Thyroid gland (tissue), 4 donors: Measurements from ENCODE around the gene BBLN.

Experiments
- CTCF ChIP-seq, 6 experiments: fragments of 200-600 bp in 3 of 6; fragments of 450-650 bp in 3 of 6; sonication (generic) in 3 of 6; IDR thresholded peaks; one replicate each; pipeline ENCODE4 v1.5.1; 2016 to 2019; ENCODE audit warnings: antibody characterized with exemption in 6 of 6, mild to moderate bottlenecking in 2 of 6, inconsistent platforms in 1 of 6, moderate library complexity in 1 of 6
- POLR2A ChIP-seq, 2 donors: fragments of 450-650 bp; IDR thresholded peaks; one replicate each; pipeline ENCODE4 v1.6.1; 2017; ENCODE audit warnings: antibody characterized with exemption in 2 of 2, mild to moderate bottlenecking in 2 of 2, moderate library complexity in 1 of 2

GRCh38 chr9:128121466-128121810 lies 38.6 kb upstream of the BBLN start:
- TF ChIP-seq CTCF (IDR thresholded peaks at IDR 0.05) (no peak), POLR2A (IDR thresholded peaks at IDR 0.05) (no peak)
